WTC11 (cell line): ENCODE data around the gene COL20A1. TPM values are rescaled to one million over a fixed set of nuclear protein-coding genes. Genes with fewer than 3 reads are reported as not detected.

Experiments
- CDX4 ChIP-seq: fragments of 250-450 bp; sonication (Bioruptor Pico); IDR thresholded peaks from 2 replicates; pipeline ENCODE4 v1.9.0; 2021; ENCODE audit warnings: moderate library complexity, mild to moderate bottlenecking, inconsistent platforms, borderline replicate concordance
- HMGA2 ChIP-seq: fragments of 250-450 bp; sonication (Bioruptor Pico); IDR thresholded peaks from 2 replicates; pipeline ENCODE4 v1.4.0; 2021; ENCODE audit warnings: mild to moderate bottlenecking, moderate library complexity
- JAZF1 ChIP-seq: fragments of 250-450 bp; sonication (Bioruptor Pico); IDR thresholded peaks from 2 replicates; pipeline ENCODE4 v1.9.0; 2021; ENCODE audit warnings: moderate library complexity, mild to moderate bottlenecking, inconsistent platforms
- KAT7 ChIP-seq: sonication (generic); formaldehyde crosslinking; IDR thresholded peaks from 2 replicates; pipeline ENCODE4 v1.8.1; 2023; ENCODE audit warnings: missing genetic modification reagents, mild to moderate bottlenecking, borderline replicate concordance
- MAX ChIP-seq: sonication (generic); formaldehyde crosslinking; IDR thresholded peaks from 2 replicates; pipeline ENCODE4 v1.8.0; 2022; ENCODE audit warnings: mild to moderate bottlenecking, missing genetic modification reagents
- NR1H2 ChIP-seq: sonication (generic); formaldehyde crosslinking; IDR thresholded peaks from 2 replicates; pipeline ENCODE4 v1.9.0; 2021; ENCODE audit warnings: mild to moderate bottlenecking, moderate library complexity, missing genetic modification reagents
- NR2C2 ChIP-seq: sonication (generic); formaldehyde crosslinking; IDR thresholded peaks from 2 replicates; pipeline ENCODE4 v1.8.0; 2022; ENCODE audit warnings: mild to moderate bottlenecking, missing genetic modification reagents
- PRRX2 ChIP-seq: fragments of 250-450 bp; sonication (Bioruptor Pico); IDR thresholded peaks from 2 replicates; pipeline ENCODE4 v1.8.0; 2021; ENCODE audit warnings: mild to moderate bottlenecking
- RELA ChIP-seq: sonication (generic); formaldehyde crosslinking; IDR thresholded peaks from 2 replicates; pipeline ENCODE4 v1.8.1; 2022; ENCODE audit warnings: missing genetic modification reagents, mild to moderate bottlenecking, borderline replicate concordance
- SP1 ChIP-seq: sonication (generic); formaldehyde crosslinking; conservative IDR thresholded peaks from 2 replicates; pipeline ENCODE4 v1.8.1; 2022; ENCODE audit warnings: missing genetic modification reagents
- TCF7 ChIP-seq: sonication (generic); formaldehyde crosslinking; IDR thresholded peaks from 2 replicates; pipeline ENCODE4 v1.8.0; 2022; ENCODE audit warnings: mild to moderate bottlenecking, low read depth, missing genetic modification reagents, moderate library complexity
- TEAD1 ChIP-seq: sonication (generic); formaldehyde crosslinking; IDR thresholded peaks from 2 replicates; pipeline ENCODE4 v1.8.0; 2022; ENCODE audit warnings: mild to moderate bottlenecking, missing genetic modification reagents
- ZNF121 ChIP-seq: sonication (generic); formaldehyde crosslinking; IDR thresholded peaks from 2 replicates; pipeline ENCODE4 v1.8.0; 2023; ENCODE audit warnings: missing genetic modification reagents
- ZNF232 ChIP-seq: sonication (generic); formaldehyde crosslinking; IDR thresholded peaks from 2 replicates; pipeline ENCODE4 v1.8.0; 2022; ENCODE audit warnings: mild to moderate bottlenecking, missing genetic modification reagents
- ZNF396 ChIP-seq: fragments of 250-450 bp; sonication (Bioruptor Pico); IDR thresholded peaks from 2 replicates; pipeline ENCODE4 v1.8.0; 2021; ENCODE audit warnings: mild to moderate bottlenecking, moderate library complexity, borderline replicate concordance
- ZNF425 ChIP-seq: fragments of 250-450 bp; sonication (Bioruptor Pico); conservative IDR thresholded peaks from 2 replicates; pipeline ENCODE4 v1.9.0; 2021; ENCODE audit warnings: mild to moderate bottlenecking
- ZNF671 ChIP-seq: fragments of 250-450 bp; sonication (Bioruptor Pico); IDR thresholded peaks from 2 replicates; pipeline ENCODE4 v1.8.0; 2021; ENCODE audit warnings: mild to moderate bottlenecking
- total RNA-seq: library from RNA; stranded (reverse); gene quantifications from 3 replicates; pipeline ENCODE4 v1.2.3, GENCODE V29; 2021
- TF ChIP-seq, protein P1 (sequence below): sonication (generic); formaldehyde crosslinking; IDR thresholded peaks from 2 replicates; pipeline ENCODE4 v1.8.1; 2023; ENCODE audit warnings: mild to moderate bottlenecking, missing genetic modification reagents, moderate library complexity
- TF ChIP-seq, protein P2 (sequence below): sonication (generic); formaldehyde crosslinking; IDR thresholded peaks from 2 replicates; pipeline ENCODE4 v1.8.1; 2022; ENCODE audit warnings: mild to moderate bottlenecking, moderate library complexity, missing genetic modification reagents
- TF ChIP-seq, protein P3 (sequence below): sonication (generic); formaldehyde crosslinking; IDR thresholded peaks from 2 replicates; pipeline ENCODE4 v1.8.0; 2022; ENCODE audit warnings: mild to moderate bottlenecking, missing genetic modification reagents
- TF ChIP-seq, protein P4 (sequence below): sonication (generic); formaldehyde crosslinking; IDR thresholded peaks from 2 replicates; pipeline ENCODE4 v1.8.1; 2023; ENCODE audit warnings: mild to moderate bottlenecking, missing genetic modification reagents
- TF ChIP-seq, protein P5 (sequence below): sonication (generic); formaldehyde crosslinking; IDR thresholded peaks from 2 replicates; pipeline ENCODE4 v1.8.0; 2022; ENCODE audit warnings: missing genetic modification reagents
- TF ChIP-seq, protein P6 (sequence below): fragments of 200-600 bp; IDR thresholded peaks from 2 replicates; pipeline ENCODE4 v1.8.0; 2022; ENCODE audit warnings: antibody characterized with exemption
- TF ChIP-seq, protein P7 (sequence below): sonication (generic); formaldehyde crosslinking; IDR thresholded peaks from 2 replicates; pipeline ENCODE4 v1.8.1; 2023; ENCODE audit warnings: mild to moderate bottlenecking, missing genetic modification reagents, moderate library complexity

COL20A1 gene
- total RNA-seq, 1 experiment from 2014 or later, result 1.3 TPM

- TF ChIP-seq ZNF425 (CRISPR knock-in tag) (no peak), KAT7 (0 out of 2 replicates have a peak, but pooled peaks have one; percentile 72), JAZF1 (CRISPR knock-in tag) (no peak), ZNF671 (CRISPR knock-in tag) (no peak), NR2C2 (CRISPR knock-in tag) (no peak), ZNF121 (CRISPR knock-in tag) (no peak), HMGA2 (CRISPR knock-in tag) (no peak), NR1H2 (CRISPR knock-in tag) (no peak), MAX (CRISPR knock-in tag) (no peak), TCF7 (CRISPR knock-in tag) (no peak), CDX4 (CRISPR knock-in tag) (no peak), ZNF396 (CRISPR knock-in tag) (no peak), ZNF232 (no peak), TEAD1 (no peak), RELA (no peak), SP1 (CRISPR knock-in tag) (peak; percentile 81), PRRX2 (no peak)
- TF ChIP-seq, protein P1, sequence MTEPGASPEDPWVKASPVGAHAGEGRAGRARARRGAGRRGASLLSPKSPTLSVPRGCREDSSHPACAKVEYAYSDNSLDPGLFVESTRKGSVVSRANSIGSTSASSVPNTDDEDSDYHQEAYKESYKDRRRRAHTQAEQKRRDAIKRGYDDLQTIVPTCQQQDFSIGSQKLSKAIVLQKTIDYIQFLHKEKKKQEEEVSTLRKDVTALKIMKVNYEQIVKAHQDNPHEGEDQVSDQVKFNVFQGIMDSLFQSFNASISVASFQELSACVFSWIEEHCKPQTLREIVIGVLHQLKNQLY (CRISPR knock-in tag), result no peak
- TF ChIP-seq, protein P2, sequence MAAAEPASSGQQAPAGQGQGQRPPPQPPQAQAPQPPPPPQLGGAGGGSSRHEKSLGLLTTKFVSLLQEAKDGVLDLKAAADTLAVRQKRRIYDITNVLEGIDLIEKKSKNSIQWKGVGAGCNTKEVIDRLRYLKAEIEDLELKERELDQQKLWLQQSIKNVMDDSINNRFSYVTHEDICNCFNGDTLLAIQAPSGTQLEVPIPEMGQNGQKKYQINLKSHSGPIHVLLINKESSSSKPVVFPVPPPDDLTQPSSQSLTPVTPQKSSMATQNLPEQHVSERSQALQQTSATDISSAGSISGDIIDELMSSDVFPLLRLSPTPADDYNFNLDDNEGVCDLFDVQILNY (CRISPR knock-in tag), result 0 out of 2 replicates have a peak, but pooled peaks have one; percentile 35
- TF ChIP-seq, protein P3, sequence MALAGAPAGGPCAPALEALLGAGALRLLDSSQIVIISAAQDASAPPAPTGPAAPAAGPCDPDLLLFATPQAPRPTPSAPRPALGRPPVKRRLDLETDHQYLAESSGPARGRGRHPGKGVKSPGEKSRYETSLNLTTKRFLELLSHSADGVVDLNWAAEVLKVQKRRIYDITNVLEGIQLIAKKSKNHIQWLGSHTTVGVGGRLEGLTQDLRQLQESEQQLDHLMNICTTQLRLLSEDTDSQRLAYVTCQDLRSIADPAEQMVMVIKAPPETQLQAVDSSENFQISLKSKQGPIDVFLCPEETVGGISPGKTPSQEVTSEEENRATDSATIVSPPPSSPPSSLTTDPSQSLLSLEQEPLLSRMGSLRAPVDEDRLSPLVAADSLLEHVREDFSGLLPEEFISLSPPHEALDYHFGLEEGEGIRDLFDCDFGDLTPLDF (CRISPR knock-in tag), result no peak
- TF ChIP-seq, protein P4, sequence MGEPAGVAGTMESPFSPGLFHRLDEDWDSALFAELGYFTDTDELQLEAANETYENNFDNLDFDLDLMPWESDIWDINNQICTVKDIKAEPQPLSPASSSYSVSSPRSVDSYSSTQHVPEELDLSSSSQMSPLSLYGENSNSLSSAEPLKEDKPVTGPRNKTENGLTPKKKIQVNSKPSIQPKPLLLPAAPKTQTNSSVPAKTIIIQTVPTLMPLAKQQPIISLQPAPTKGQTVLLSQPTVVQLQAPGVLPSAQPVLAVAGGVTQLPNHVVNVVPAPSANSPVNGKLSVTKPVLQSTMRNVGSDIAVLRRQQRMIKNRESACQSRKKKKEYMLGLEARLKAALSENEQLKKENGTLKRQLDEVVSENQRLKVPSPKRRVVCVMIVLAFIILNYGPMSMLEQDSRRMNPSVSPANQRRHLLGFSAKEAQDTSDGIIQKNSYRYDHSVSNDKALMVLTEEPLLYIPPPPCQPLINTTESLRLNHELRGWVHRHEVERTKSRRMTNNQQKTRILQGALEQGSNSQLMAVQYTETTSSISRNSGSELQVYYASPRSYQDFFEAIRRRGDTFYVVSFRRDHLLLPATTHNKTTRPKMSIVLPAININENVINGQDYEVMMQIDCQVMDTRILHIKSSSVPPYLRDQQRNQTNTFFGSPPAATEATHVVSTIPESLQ (CRISPR knock-in tag), result no peak
- TF ChIP-seq, protein P5, sequence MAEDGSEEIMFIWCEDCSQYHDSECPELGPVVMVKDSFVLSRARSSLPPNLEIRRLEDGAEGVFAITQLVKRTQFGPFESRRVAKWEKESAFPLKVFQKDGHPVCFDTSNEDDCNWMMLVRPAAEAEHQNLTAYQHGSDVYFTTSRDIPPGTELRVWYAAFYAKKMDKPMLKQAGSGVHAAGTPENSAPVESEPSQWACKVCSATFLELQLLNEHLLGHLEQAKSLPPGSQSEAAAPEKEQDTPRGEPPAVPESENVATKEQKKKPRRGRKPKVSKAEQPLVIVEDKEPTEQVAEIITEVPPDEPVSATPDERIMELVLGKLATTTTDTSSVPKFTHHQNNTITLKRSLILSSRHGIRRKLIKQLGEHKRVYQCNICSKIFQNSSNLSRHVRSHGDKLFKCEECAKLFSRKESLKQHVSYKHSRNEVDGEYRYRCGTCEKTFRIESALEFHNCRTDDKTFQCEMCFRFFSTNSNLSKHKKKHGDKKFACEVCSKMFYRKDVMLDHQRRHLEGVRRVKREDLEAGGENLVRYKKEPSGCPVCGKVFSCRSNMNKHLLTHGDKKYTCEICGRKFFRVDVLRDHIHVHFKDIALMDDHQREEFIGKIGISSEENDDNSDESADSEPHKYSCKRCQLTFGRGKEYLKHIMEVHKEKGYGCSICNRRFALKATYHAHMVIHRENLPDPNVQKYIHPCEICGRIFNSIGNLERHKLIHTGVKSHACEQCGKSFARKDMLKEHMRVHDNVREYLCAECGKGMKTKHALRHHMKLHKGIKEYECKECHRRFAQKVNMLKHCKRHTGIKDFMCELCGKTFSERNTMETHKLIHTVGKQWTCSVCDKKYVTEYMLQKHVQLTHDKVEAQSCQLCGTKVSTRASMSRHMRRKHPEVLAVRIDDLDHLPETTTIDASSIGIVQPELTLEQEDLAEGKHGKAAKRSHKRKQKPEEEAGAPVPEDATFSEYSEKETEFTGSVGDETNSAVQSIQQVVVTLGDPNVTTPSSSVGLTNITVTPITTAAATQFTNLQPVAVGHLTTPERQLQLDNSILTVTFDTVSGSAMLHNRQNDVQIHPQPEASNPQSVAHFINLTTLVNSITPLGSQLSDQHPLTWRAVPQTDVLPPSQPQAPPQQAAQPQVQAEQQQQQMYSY, result no peak
- TF ChIP-seq, protein P6, sequence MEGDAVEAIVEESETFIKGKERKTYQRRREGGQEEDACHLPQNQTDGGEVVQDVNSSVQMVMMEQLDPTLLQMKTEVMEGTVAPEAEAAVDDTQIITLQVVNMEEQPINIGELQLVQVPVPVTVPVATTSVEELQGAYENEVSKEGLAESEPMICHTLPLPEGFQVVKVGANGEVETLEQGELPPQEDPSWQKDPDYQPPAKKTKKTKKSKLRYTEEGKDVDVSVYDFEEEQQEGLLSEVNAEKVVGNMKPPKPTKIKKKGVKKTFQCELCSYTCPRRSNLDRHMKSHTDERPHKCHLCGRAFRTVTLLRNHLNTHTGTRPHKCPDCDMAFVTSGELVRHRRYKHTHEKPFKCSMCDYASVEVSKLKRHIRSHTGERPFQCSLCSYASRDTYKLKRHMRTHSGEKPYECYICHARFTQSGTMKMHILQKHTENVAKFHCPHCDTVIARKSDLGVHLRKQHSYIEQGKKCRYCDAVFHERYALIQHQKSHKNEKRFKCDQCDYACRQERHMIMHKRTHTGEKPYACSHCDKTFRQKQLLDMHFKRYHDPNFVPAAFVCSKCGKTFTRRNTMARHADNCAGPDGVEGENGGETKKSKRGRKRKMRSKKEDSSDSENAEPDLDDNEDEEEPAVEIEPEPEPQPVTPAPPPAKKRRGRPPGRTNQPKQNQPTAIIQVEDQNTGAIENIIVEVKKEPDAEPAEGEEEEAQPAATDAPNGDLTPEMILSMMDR, result no peak
- TF ChIP-seq, protein P7, sequence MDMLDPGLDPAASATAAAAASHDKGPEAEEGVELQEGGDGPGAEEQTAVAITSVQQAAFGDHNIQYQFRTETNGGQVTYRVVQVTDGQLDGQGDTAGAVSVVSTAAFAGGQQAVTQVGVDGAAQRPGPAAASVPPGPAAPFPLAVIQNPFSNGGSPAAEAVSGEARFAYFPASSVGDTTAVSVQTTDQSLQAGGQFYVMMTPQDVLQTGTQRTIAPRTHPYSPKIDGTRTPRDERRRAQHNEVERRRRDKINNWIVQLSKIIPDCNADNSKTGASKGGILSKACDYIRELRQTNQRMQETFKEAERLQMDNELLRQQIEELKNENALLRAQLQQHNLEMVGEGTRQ (CRISPR knock-in tag), result peak; percentile 33; the same call in 1 of the 2 replicates
Measured at GRCh38 chr20:63272105-63273058, 20.6 kb upstream of the COL20A1 start, which contains the start of gene ARFGAP1 (continued).
